ENCODE data around the gene ADARB1.

The ADARB1 gene

DNA sequence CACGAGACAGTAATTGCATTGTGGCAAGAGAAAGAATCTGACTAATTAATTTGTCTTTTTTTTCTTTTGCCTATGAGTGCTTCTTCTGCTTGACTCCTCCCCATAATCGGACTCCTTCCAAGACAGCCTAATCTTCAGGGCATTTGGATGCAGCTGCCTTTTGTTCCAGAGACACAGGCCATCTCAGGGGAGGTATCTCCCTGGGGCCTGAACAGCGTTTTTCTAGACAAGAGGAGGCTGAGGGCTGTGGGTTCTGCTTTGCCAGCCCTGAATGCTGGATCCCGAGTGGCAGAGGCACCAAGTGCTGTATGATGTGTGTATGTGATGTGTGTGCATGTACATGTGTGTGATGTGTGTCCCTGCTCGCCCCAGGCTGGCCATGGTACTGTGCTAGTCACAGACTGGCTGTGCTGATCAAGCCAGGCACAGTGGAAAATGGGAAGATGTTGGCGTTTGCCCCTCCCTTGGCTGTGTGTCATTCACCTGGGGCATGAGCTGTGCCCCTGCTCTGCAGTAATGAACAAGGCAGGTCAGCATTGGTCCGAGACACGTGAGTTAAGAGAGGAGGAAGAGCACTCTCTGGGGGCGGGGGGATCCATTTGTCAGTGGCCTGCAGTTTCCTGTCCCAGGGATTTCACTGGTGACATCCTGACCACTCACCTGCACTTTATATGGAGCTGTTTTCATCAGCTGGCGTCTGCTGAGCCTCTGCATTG lies 77.2 kb downstream of the ADARB1 start:
- no peaks in the 10 kb centered on the region for H3K9me3 ChIP-seq
- no peaks in the 10 kb centered on the region for H3K27me3 ChIP-seq
- peaks cover 32% of the 10 kb centered on the region for H3K4me1 ChIP-seq
- no peak for TF ChIP-seq CTCF (IDR thresholded peaks at IDR 0.05; ENCODE audit: low read depth, low read length)
- no peak overlapping the region for H3K4me3 ChIP-seq (ENCODE audit: low read depth, low read length)
- no peak for DNase-seq
- no peaks in the 10 kb centered on the region for H3K36me3 ChIP-seq

DNA sequence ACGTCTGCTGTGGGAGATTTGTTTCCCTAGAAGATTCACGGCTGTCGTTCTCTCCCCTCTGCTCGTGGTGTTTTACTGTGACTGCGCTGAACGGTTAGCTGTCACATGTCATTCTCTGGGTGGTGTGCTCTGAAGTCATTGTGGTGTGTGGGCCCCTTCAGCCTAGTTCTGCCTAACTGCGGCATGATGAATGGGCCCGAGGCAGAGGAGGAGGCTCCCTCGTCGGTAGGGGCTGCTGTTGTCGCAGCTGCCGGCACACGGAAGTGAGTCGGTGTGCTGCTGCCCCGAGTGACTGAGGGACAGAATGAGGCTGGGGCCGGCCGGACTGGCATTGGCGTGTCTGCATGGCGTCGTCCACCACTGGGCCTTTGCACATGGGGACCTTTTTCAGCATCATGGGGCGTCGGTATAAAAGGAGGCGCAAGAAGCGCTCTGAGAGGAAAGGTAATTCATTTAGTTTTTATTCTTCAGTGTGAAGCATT lies 77.9 kb downstream of the ADARB1 start:
- Histone ChIP-seq H3K4me3 (ENCODE audit: low read depth, low read length) (peak overlapping the region; percentile 42), H3K4me1 (peaks cover 32% of the 10 kb centered on the region), H3K27me3 (no peaks in the 10 kb centered on the region), H3K9me3 (no peaks in the 10 kb centered on the region), H3K36me3 (no peaks in the 10 kb centered on the region)
- DNase-seq, result peak; percentile 90
- peak; percentile 87 for TF ChIP-seq CTCF (IDR thresholded peaks at IDR 0.05; ENCODE audit: low read depth, low read length)

DNA sequence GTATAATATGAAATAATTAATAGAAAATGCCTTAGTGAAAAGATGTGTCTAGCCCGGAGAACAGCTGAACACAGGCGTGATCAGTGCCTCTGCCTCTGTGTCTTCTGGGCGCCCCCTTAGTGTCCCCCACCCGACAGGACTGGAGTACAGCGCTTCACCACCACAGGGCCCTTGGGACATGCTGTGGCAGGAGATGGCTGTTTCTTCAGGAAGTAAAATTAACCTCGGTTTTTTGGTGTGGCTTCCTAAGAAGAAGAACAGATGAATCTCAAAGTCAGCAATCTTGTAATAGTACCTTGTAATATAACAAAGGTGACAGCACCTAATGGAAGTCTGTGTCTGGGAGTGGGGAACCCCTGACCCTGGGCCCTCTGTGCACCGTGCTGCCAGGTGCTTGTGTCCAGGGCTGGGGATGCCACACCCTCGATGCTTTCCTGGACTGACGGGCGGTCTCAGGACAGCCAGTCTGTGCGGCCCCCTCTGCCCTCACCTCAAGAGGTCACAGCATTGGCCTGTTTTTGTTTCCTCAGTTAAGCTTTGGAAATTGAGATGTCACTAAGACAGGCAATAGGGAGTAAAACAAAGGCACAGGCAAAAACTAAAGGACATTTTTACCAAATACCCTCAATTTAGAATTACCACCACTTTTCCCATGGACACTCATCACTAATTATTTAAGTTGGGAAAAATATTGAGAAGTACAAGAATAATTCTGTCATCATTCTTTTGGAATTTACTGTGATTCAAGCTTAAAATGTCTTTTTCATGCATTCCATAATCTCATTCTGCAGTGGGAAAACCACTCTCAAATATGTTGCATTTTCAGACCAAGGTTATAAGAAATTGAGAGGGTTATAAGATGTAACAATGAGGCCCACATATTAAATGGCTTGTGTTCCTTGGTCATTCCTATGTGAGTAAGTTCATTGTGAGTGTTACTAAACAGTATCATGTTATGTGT lies 79.3 kb downstream of the ADARB1 start:
- H3K4me3 ChIP-seq (ENCODE audit: low read depth, low read length), result no peak overlapping the region; the same call in 1 of the 2 replicates
- peaks cover 28% of the 10 kb centered on the region for H3K4me1 ChIP-seq
- no peak for DNase-seq
- no peaks in the 10 kb centered on the region for H3K36me3 ChIP-seq
- H3K9me3 ChIP-seq, result no peaks in the 10 kb centered on the region
- H3K27me3 ChIP-seq, result no peaks in the 10 kb centered on the region
- TF ChIP-seq CTCF (IDR thresholded peaks at IDR 0.05; ENCODE audit: low read depth, low read length), result no peak

DNA sequence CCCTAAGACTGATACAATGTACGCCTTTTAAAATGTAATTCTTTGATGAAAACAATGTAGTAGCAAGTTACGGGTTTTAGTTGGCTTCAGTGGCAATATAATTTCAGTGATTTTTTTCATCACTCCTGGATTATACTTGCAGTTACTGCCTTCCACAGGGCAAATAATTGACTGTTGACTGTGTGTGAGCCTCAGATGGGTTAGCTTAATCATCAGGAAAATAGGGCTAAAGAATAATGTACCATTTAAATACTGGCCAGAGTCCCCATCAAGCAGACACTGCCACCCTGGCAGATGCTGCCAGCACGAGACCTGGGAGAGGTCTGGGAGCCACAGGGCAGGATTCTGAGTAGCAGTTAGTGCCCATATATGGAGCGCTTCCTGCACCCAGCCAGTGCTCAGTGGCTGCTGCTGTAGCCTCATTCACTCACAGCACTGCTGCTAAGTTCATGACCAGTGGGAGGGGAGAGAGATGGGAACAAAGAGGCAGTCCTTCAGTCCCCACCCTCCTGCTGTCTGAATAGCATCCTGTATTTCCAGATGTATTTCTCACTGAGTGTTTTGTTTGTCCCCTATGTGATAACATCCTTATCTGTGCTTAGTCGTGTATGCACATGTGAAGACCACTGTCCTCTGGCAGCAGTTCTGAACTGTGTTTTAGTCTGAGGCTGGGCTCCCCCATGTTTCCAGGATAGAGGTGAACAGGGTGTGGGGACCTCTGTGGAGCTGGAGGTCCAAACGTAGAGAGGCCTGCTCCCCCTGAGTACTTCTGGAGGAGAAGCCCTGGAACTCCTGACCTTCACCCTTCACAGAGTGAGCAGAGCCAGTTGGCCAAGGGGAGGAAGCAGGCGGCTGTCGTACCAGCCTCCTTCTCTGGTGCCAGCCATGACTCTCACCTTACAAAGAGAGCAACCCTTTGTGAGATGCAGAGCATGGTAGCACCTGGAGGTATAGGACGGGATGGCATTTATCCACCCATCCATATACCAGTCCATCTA lies 80.4 kb downstream of the ADARB1 start:
- Histone ChIP-seq H3K36me3 (no peaks in the 10 kb centered on the region), H3K27me3 (no peaks in the 10 kb centered on the region), H3K4me1 (peaks cover 28% of the 10 kb centered on the region), H3K4me3 (ENCODE audit: low read depth, low read length) (no peak overlapping the region), H3K9me3 (no peaks in the 10 kb centered on the region)
- TF ChIP-seq CTCF (IDR thresholded peaks at IDR 0.05; ENCODE audit: low read depth, low read length), result no peak
- DNase-seq, result peak; percentile 91

DNA sequence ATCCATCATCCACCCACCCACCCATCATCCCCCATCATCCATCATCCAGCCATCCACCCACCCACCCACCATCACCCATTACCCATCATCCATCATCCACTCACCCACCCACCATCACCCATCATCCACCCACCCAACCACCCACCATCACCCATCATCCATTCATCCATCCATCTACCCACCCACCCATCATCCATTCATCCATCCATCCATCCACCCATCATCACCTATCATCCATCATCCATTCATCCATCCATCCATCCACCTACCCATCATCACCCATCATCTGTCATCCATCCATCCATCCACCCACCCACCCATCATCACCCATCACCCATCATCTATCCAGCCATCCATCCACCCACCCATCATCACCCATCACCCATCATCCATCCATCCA lies 81.5 kb downstream of the ADARB1 start:
- H3K4me3 ChIP-seq (ENCODE audit: low read depth, low read length), result no peak overlapping the region
- no peaks in the 10 kb centered on the region for H3K9me3 ChIP-seq
- H3K36me3 ChIP-seq, result no peaks in the 10 kb centered on the region
- no peak for TF ChIP-seq CTCF (IDR thresholded peaks at IDR 0.05; ENCODE audit: low read depth, low read length)
- H3K27me3 ChIP-seq, result no peaks in the 10 kb centered on the region
- peaks cover 37% of the 10 kb centered on the region for H3K4me1 ChIP-seq
- no peak for DNase-seq

All from BE2C (cell line).